HepG2 (cell line): ENCODE results near the gene PTCD2.

Source experiments
- REPIN1 ChIP-seq: sonication (generic); formaldehyde crosslinking; IDR thresholded peaks from 2 replicates; pipeline ENCODE4 v1.8.0; 2022; ENCODE audit warnings: missing genetic modification reagents, low read depth, mild to moderate bottlenecking, borderline replicate concordance
- TF ChIP-seq, protein P1 (sequence below): sonication (generic); formaldehyde crosslinking; IDR thresholded peaks from 2 replicates; pipeline ENCODE4 v1.8.1; 2023; ENCODE audit warnings: missing genetic modification reagents, mild to moderate bottlenecking, borderline replicate concordance

GRCh38 chr5:72326306-72326649, 6.1 kb downstream of the PTCD2 start:
- no peak for TF ChIP-seq REPIN1 (CRISPR knock-in tag)
- TF ChIP-seq, protein P1, sequence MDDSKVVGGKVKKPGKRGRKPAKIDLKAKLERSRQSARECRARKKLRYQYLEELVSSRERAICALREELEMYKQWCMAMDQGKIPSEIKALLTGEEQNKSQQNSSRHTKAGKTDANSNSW (CRISPR knock-in tag) = no peak
